NB4 (cell line): Measurements from ENCODE around the gene KIF6.

Source experiments
- POLR2A ChIP-seq: IDR thresholded peaks from 2 replicates; pipeline ENCODE4 v1.6.1; 2011; ENCODE audit warnings: mild to moderate bottlenecking; ENCODE audit not compliant: insufficient read length; ENCODE audit errors: extremely low read depth
- TF ChIP-seq, protein P1 (sequence below): IDR thresholded peaks from one replicate; pipeline ENCODE4 v1.5.1; 2012; ENCODE audit warnings: low read depth, low read length
- TF ChIP-seq, protein P2 (sequence below): IDR thresholded peaks from 2 replicates; pipeline ENCODE4 v1.6.1; 2011; ENCODE audit warnings: low read depth, low read length

- TF ChIP-seq, protein P1, sequence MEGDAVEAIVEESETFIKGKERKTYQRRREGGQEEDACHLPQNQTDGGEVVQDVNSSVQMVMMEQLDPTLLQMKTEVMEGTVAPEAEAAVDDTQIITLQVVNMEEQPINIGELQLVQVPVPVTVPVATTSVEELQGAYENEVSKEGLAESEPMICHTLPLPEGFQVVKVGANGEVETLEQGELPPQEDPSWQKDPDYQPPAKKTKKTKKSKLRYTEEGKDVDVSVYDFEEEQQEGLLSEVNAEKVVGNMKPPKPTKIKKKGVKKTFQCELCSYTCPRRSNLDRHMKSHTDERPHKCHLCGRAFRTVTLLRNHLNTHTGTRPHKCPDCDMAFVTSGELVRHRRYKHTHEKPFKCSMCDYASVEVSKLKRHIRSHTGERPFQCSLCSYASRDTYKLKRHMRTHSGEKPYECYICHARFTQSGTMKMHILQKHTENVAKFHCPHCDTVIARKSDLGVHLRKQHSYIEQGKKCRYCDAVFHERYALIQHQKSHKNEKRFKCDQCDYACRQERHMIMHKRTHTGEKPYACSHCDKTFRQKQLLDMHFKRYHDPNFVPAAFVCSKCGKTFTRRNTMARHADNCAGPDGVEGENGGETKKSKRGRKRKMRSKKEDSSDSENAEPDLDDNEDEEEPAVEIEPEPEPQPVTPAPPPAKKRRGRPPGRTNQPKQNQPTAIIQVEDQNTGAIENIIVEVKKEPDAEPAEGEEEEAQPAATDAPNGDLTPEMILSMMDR: no peak
- no peak for TF ChIP-seq POLR2A
- TF ChIP-seq, protein P2, sequence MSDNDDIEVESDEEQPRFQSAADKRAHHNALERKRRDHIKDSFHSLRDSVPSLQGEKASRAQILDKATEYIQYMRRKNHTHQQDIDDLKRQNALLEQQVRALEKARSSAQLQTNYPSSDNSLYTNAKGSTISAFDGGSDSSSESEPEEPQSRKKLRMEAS: no peak
Measured at GRCh38 chr6:39338397-39338796, 386.8 kb downstream of the KIF6 start.
